GM12878 (cell line): ENCODE results near the gene ZBTB16. TPM values are rescaled to one million over a fixed set of nuclear protein-coding genes. Genes with fewer than 3 reads are reported as not detected.

Experiments
- ATAC-seq: fragments of 200-7000 bp; cut with Tn5 transposase; 3 replicates; pipeline ENCODE4 v1.9.1; 2020; ENCODE audit warnings: mild to moderate bottlenecking, moderate library complexity
- BruUV-seq: library from RNA; stranded (reverse); fragments of 400-500 nt; replicated peaks from 2 replicates; lab custom pipeline; 2021; lab: Mats Ljungman, UMichigan
- CTCF ChIA-PET: fragments of 300-600 bp; sonication (Branson Sonifier 250); formaldehyde crosslinking; extraction: SDS; loops from one replicate; lab custom pipeline; 2021; ENCODE audit warnings: inconsistent platforms; lab: Yijun Ruan, JAX
- POLR2A ChIA-PET: fragments of 350-600 bp; formaldehyde crosslinking; extraction: SDS; loops from one replicate; lab custom pipeline; 2021; ENCODE audit warnings: inconsistent platforms; lab: Charles Lee
- RAD21 ChIA-PET: fragments of 300-600 bp; sonication (Branson Sonifier 250); formaldehyde crosslinking; loops from one replicate; lab custom pipeline; 2023; ENCODE audit warnings: antibody characterized with exemption; ENCODE audit not compliant: unreplicated experiment; lab: Charles Lee
- SMC1A ChIA-PET: fragments of 300-600 bp; sonication (Branson Sonifier 250); formaldehyde crosslinking; loops from one replicate; lab custom pipeline; 2023; ENCODE audit not compliant: unreplicated experiment, uncharacterized antibody; lab: Charles Lee
- DNase-seq: peaks from one replicate; pipeline ENCODE4 v3.0.0-alpha.2; 2011; ENCODE audit warnings: low read depth, low spot score
- FAIRE-seq: peaks from 3 replicates; lab custom pipeline; 2011; peaks lifted over from hg19 to GRCh38; lab: Jason Lieb, UNC
- H2AFZ ChIP-seq: 2 replicates; pipeline ENCODE4 v1.6.0; 2011; ENCODE audit warnings: low read depth, low read length, control low read depth; ENCODE audit not compliant: control insufficient read depth
- H3K27ac ChIP-seq: 2 replicates; pipeline ENCODE4 v1.5.1; 2011; ENCODE audit warnings: control low read depth; ENCODE audit not compliant: control insufficient read depth, insufficient read depth
- H3K27me3 ChIP-seq, 2 experiments: replicated peaks in 1 of 2; 2 replicates each; pipeline versions ENCODE4 v1.6.0 to v1.6.1; 2011; ENCODE audit warnings: low read length in 1 of 2; ENCODE audit not compliant: control insufficient read depth in 2 of 2, insufficient read depth in 2 of 2
- H3K36me3 ChIP-seq, 2 experiments: 2 replicates each; pipeline ENCODE4 v1.5.1; 2011; ENCODE audit warnings: low read length in 1 of 2; ENCODE audit not compliant: control insufficient read depth in 2 of 2, insufficient read depth in 2 of 2
- H3K4me1 ChIP-seq: 2 replicates; pipeline ENCODE4 v1.6.1; 2011; ENCODE audit warnings: mild to moderate bottlenecking, low read length, moderate library complexity, mixed read lengths; ENCODE audit not compliant: control insufficient read depth, insufficient read depth
- H3K4me2 ChIP-seq: 2 replicates; pipeline ENCODE4 v1.6.0; 2011; ENCODE audit warnings: control low read depth; ENCODE audit not compliant: control insufficient read depth, insufficient read depth
- H3K4me3 ChIP-seq: fragments of 200-600 bp; sonication (generic); 2 replicates; pipeline ENCODE4 v1.5.1; 2016
- H3K79me2 ChIP-seq: 2 replicates; pipeline ENCODE4 v1.6.0; 2011; ENCODE audit warnings: low read length; ENCODE audit not compliant: control insufficient read depth, insufficient read depth
- H3K9ac ChIP-seq: 2 replicates; pipeline ENCODE4 v1.8.0; 2011; ENCODE audit warnings: low read length, control low read depth, mixed read lengths; ENCODE audit not compliant: control insufficient read depth, insufficient read depth
- H3K9me3 ChIP-seq: replicated peaks from 3 replicates; pipeline ENCODE4 v1.5.1; 2011; ENCODE audit warnings: mild to moderate bottlenecking, low read length; ENCODE audit not compliant: control insufficient read depth, insufficient read depth
- H4K20me1 ChIP-seq: 2 replicates; pipeline ENCODE4 v1.6.0; 2011; ENCODE audit not compliant: control insufficient read depth, insufficient read depth
- BMI1 ChIP-seq: fragments of 450-650 bp; IDR thresholded peaks from 2 replicates; pipeline ENCODE4 v1.6.1; 2016; ENCODE audit warnings: mild to moderate bottlenecking, moderate library complexity, borderline replicate concordance
- CHD2 ChIP-seq: IDR thresholded peaks from 2 replicates; pipeline ENCODE4 v1.6.1; 2011; ENCODE audit warnings: low read depth, low read length, improper control_type of control experiment, borderline replicate concordance
- CREB1 ChIP-seq: IDR thresholded peaks from 2 replicates; pipeline ENCODE4 v1.6.1; 2012; ENCODE audit warnings: low read depth, mild to moderate bottlenecking, inconsistent platforms
- HDAC6 ChIP-seq: fragments of 200-600 bp; sonication (generic); IDR thresholded peaks from one replicate; pipeline ENCODE4 v1.8.0; 2017; ENCODE audit warnings: antibody characterized with exemption; ENCODE audit not compliant: unreplicated experiment
- HDGF ChIP-seq: fragments of 450-650 bp; IDR thresholded peaks from 2 replicates; pipeline ENCODE4 v1.6.1; 2016; ENCODE audit warnings: antibody characterized with exemption
- IKZF2 ChIP-seq, 2 experiments: fragments of 450-650 bp; IDR thresholded peaks; 2 replicates each; pipeline ENCODE4 v1.6.1; 2017; ENCODE audit warnings: mild to moderate bottlenecking in 2 of 2, moderate library complexity in 2 of 2
- IRF4 ChIP-seq: IDR thresholded peaks from 2 replicates; pipeline ENCODE4 v1.6.1; 2011; ENCODE audit warnings: low read depth, low read length
- JUND ChIP-seq: IDR thresholded peaks from 2 replicates; pipeline ENCODE4 v1.6.1; 2012; ENCODE audit warnings: low read depth, mild to moderate bottlenecking, low read length, improper control_type of control experiment, moderate library complexity
- NFIC ChIP-seq: IDR thresholded peaks from 2 replicates; pipeline ENCODE4 v1.6.1; 2012; ENCODE audit warnings: low read depth, mild to moderate bottlenecking, inconsistent platforms, low read length, moderate library complexity
- NFYA ChIP-seq: IDR thresholded peaks from 2 replicates; pipeline ENCODE4 v1.6.1; 2011; ENCODE audit warnings: low read depth, mild to moderate bottlenecking, low read length, improper control_type of control experiment, borderline replicate concordance
- NR2F1 ChIP-seq: fragments of 450-650 bp; conservative IDR thresholded peaks from 2 replicates; pipeline ENCODE4 v1.6.1; 2017; ENCODE audit warnings: mild to moderate bottlenecking
- POLR2A ChIP-seq: IDR thresholded peaks from 2 replicates; pipeline ENCODE4 v1.6.1; 2011; ENCODE audit warnings: low read depth, mild to moderate bottlenecking, low read length
- RELA ChIP-seq: fragments of 450-650 bp; IDR thresholded peaks from 2 replicates; pipeline ENCODE4 v1.8.0; 2014; ENCODE audit warnings: borderline replicate concordance; ENCODE audit not compliant: partially characterized antibody
- SMARCA5 ChIP-seq: fragments of 450-650 bp; IDR thresholded peaks from 2 replicates; pipeline ENCODE4 v1.6.1; 2017; ENCODE audit warnings: mild to moderate bottlenecking
- STAT1 ChIP-seq: fragments of 450-650 bp; conservative IDR thresholded peaks from 2 replicates; pipeline ENCODE4 v1.6.1; 2014; ENCODE audit warnings: antibody characterized with exemption, mild to moderate bottlenecking
- SUZ12 ChIP-seq: fragments of 200-600 bp; sonication (generic); IDR thresholded peaks from one replicate; pipeline ENCODE4 v1.6.1; 2018; ENCODE audit warnings: antibody characterized with exemption, mild to moderate bottlenecking; ENCODE audit not compliant: unreplicated experiment
- YBX1 ChIP-seq: fragments of 450-650 bp; IDR thresholded peaks from 2 replicates; pipeline ENCODE4 v1.6.1; 2016; ENCODE audit warnings: antibody characterized with exemption
- WGBS: methylation state at CpG from one replicate; pipeline ENCODE4 v1.1.6; 2016; ENCODE audit warnings: low lambda C conversion rate; ENCODE audit not compliant: insufficient replicate concordance, insufficient coverage; ENCODE audit errors: missing lambda C conversion rate; 5-methylcytosine and 5-hydroxymethylcytosine counted together
- in situ Hi-C: fragments of 300-500 bp; cut with MboI; formaldehyde crosslinking; loops from 9 replicates; pipeline ENCODE4 v1.14.3; 2018; ENCODE audit warnings: mixed read lengths
- intact Hi-C: fragments of 100-400 bp; cut with micrococcal nuclease; formaldehyde crosslinking; loops from one replicate; pipeline ENCODE4 v1.14.2; 2022; ENCODE audit not compliant: unreplicated experiment
- polyA plus RNA-seq, 11 experiments: library from polyadenylated mRNA; depleted of rRNA in 4 of 11; unstranded in 6 of 11; stranded (reverse) in 5 of 11; fragments of >200 nt; fragmentation: Nextera tagmentation in 4 of 11; fragmentation: Illumina TruSeq in 1 of 11; extraction: Ambion mirVana in 4 of 11; extraction: Trizol in 1 of 11; gene quantifications; 1 replicate in 1 of 11; 2 replicates in 10 of 11; pipeline versions ENCODE4 v1.2.1 to v1.2.3, GENCODE V29; 2011 to 2016; ENCODE audit warnings: inconsistent platforms in 2 of 11, missing spikeins in 2 of 11, low read depth in 1 of 11
- total RNA-seq, 4 experiments: library from RNA; depleted of rRNA in 3 of 4; stranded (reverse); fragments of >200 nt in 3 of 4; fragmentation: Illumina TruSeq in 1 of 4; extraction: Trizol in 1 of 4; gene quantifications; 2 replicates each; pipeline versions ENCODE4 v1.2.1 to v1.2.3, GENCODE V29; 2013 to 2021
- TF ChIP-seq, protein P1 (sequence below): fragments of 450-650 bp; formaldehyde crosslinking; IDR thresholded peaks from 2 replicates; pipeline ENCODE4 v1.4.0; 2020; ENCODE audit warnings: mild to moderate bottlenecking, moderate library complexity
- TF ChIP-seq, protein P2 (sequence below): fragments of 450-650 bp; formaldehyde crosslinking; IDR thresholded peaks from 2 replicates; pipeline ENCODE4 v1.5.0; 2022; ENCODE audit warnings: mild to moderate bottlenecking, missing genetic modification characterization

The ZBTB16 gene
- total and polyA plus RNA-seq, 10 of the 15 experiments (the other 5 are each of a cell fraction or from before 2014, with no cell fraction given), result 0.38 TPM; not detected in 9

DNA sequence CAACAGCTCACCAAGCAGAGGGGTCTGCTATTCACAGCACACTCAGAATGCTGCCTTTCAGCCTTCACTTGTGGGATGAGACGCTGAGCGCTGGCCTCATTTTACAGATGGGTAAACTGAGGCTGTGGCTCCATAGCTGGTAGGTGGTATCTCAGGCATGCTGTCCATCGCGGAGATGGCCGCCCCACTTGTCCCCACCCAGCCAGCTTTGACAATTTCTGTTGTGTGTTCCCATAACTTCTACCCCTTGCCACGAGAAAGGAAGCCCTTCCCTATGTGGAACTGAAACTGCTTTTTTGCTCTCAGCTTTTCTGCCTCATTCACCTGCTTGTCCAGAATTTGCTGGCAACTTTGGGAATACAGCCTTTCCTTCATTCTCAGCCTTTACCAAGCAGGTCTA, 200.6 kb downstream of the ZBTB16 start:
- in situ Hi-C loops, result loop anchor here (5.0 to 10.0 kb wide), 4 partner anchors 268 to 955 kb away; no protein-coding TSS in a partner anchor
- FAIRE-seq (no peak), DNase-seq (no peak), ATAC-seq (no peak)
- POLR2A ChIA-PET, result no interaction called here
- 60% methylated on average over 6 of the region's 6 CpGs for WGBS
- intact Hi-C loops, result loop anchor here (5.0 kb wide), 3 partner anchors 223 to 953 kb away; no protein-coding TSS in a partner anchor
- H3K9me3 ChIP-seq, result no peaks in the 10 kb centered on the region
- no peaks in the 10 kb centered on the region; the same call in 1 of the 2 replicates for H4K20me1 ChIP-seq
- RAD21 ChIA-PET, result interaction anchor here (1.5 to 4.3 kb wide), 3 partner anchors 266 to 454 kb away, joined by 7 to 17 read pairs (median 16); no protein-coding TSS in a partner anchor
- H3K79me2 ChIP-seq, result no peaks in the 10 kb centered on the region
- SMC1A ChIA-PET, result interaction anchor here (1.9 to 7.1 kb wide), 3 partner anchors 47 to 454 kb away, joined by 4 to 40 read pairs (median 7); no protein-coding TSS in a partner anchor
- no peak overlapping the region for H3K9ac ChIP-seq
- no peaks in the 10 kb centered on the region for H3K36me3 ChIP-seq
- no peak overlapping the region for H3K4me3 ChIP-seq
- H3K27ac ChIP-seq, result no peak overlapping the region
- CTCF ChIA-PET, result interaction anchor here (0.8 to 8.8 kb wide), 10 partner anchors 8 to 458 kb away, joined by 3 to 120 read pairs (median 6); no protein-coding TSS in a partner anchor
- no TSS peak for BruUV-seq
- no peak for TF ChIP-seq NR2F1
- no peak for TF ChIP-seq CREB1
- TF ChIP-seq SUZ12, result no peak
- no peak for TF ChIP-seq HDGF
- TF ChIP-seq SMARCA5, result no peak
- TF ChIP-seq NFIC, result no peak
- no peak for TF ChIP-seq HDAC6
- TF ChIP-seq, protein P1, sequence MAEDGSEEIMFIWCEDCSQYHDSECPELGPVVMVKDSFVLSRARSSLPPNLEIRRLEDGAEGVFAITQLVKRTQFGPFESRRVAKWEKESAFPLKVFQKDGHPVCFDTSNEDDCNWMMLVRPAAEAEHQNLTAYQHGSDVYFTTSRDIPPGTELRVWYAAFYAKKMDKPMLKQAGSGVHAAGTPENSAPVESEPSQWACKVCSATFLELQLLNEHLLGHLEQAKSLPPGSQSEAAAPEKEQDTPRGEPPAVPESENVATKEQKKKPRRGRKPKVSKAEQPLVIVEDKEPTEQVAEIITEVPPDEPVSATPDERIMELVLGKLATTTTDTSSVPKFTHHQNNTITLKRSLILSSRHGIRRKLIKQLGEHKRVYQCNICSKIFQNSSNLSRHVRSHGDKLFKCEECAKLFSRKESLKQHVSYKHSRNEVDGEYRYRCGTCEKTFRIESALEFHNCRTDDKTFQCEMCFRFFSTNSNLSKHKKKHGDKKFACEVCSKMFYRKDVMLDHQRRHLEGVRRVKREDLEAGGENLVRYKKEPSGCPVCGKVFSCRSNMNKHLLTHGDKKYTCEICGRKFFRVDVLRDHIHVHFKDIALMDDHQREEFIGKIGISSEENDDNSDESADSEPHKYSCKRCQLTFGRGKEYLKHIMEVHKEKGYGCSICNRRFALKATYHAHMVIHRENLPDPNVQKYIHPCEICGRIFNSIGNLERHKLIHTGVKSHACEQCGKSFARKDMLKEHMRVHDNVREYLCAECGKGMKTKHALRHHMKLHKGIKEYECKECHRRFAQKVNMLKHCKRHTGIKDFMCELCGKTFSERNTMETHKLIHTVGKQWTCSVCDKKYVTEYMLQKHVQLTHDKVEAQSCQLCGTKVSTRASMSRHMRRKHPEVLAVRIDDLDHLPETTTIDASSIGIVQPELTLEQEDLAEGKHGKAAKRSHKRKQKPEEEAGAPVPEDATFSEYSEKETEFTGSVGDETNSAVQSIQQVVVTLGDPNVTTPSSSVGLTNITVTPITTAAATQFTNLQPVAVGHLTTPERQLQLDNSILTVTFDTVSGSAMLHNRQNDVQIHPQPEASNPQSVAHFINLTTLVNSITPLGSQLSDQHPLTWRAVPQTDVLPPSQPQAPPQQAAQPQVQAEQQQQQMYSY (CRISPR knock-in tag), result no peak
- no peak for TF ChIP-seq YBX1
- TF ChIP-seq IRF4, result no peak
- TF ChIP-seq CHD2, result no peak
- no peak for TF ChIP-seq BMI1
- TF ChIP-seq NFYA, result no peak
- TF ChIP-seq RELA, result no peak
- no peak for TF ChIP-seq STAT1
- no peak for TF ChIP-seq IKZF2 (IDR thresholded peaks at IDR 0.05)
- no peak for TF ChIP-seq JUND
- TF ChIP-seq, protein P2, sequence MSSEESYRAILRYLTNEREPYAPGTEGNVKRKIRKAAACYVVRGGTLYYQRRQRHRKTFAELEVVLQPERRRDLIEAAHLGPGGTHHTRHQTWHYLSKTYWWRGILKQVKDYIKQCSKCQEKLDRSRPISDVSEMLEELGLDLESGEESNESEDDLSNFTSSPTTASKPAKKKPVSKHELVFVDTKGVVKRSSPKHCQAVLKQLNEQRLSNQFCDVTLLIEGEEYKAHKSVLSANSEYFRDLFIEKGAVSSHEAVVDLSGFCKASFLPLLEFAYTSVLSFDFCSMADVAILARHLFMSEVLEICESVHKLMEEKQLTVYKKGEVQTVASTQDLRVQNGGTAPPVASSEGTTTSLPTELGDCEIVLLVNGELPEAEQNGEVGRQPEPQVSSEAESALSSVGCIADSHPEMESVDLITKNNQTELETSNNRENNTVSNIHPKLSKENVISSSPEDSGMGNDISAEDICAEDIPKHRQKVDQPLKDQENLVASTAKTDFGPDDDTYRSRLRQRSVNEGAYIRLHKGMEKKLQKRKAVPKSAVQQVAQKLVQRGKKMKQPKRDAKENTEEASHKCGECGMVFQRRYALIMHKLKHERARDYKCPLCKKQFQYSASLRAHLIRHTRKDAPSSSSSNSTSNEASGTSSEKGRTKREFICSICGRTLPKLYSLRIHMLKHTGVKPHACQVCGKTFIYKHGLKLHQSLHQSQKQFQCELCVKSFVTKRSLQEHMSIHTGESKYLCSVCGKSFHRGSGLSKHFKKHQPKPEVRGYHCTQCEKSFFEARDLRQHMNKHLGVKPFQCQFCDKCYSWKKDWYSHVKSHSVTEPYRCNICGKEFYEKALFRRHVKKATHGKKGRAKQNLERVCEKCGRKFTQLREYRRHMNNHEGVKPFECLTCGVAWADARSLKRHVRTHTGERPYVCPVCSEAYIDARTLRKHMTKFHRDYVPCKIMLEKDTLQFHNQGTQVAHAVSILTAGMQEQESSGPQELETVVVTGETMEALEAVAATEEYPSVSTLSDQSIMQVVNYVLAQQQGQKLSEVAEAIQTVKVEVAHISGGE (CRISPR knock-in tag), result no peak
- no peak for TF ChIP-seq POLR2A
- peaks cover 0 to 4% of the 10 kb centered on the region in 2 experiments; a peak in 3 of 4 replicates for H3K27me3 ChIP-seq
- H3K4me2 ChIP-seq, result no peak overlapping the region
- H3K4me1 ChIP-seq, result no peaks in the 10 kb centered on the region
- no peak overlapping the region for H2AFZ ChIP-seq
